AG04450 (cell line): ENCODE measurements around the gene ADGRG6. TPM values are rescaled to one million over a fixed set of nuclear protein-coding genes. Genes with fewer than 3 reads are reported as not detected.

Experiments
- CTCF ChIA-PET: fragments of 300-600, 350-600 bp; formaldehyde crosslinking; extraction: SDS; loops from one replicate; lab custom pipeline; 2022; ENCODE audit warnings: antibody characterized with exemption, inconsistent platforms; lab: Charles Lee
- POLR2A ChIA-PET: fragments of 350-600 bp; formaldehyde crosslinking; extraction: SDS; loops from one replicate; lab custom pipeline; 2021; ENCODE audit warnings: antibody characterized with exemption, inconsistent platforms; lab: Yijun Ruan, JAX
- DNase-seq: peaks from one replicate; pipeline ENCODE4 v3.0.0-alpha.2; 2011; ENCODE audit warnings: low read depth, low spot score
- H3K27ac ChIP-seq: one replicate; pipeline ENCODE4 v1.5.1; 2012; ENCODE audit warnings: low read depth, low read length, control low read depth
- H3K27me3 ChIP-seq: one replicate; pipeline ENCODE4 v1.6.0; 2012; ENCODE audit warnings: low read length; ENCODE audit not compliant: control insufficient read depth, insufficient read depth
- H3K4me3 ChIP-seq: 2 replicates; pipeline ENCODE4 v1.5.1; 2011; ENCODE audit warnings: mild to moderate bottlenecking, low read depth, low read length, control low read depth
- H3K9me3 ChIP-seq: 2 replicates; pipeline ENCODE4 v1.5.1; 2012; ENCODE audit warnings: low read length; ENCODE audit not compliant: control insufficient read depth, insufficient read depth
- polyA plus RNA-seq: library from polyadenylated mRNA; depleted of rRNA; stranded (reverse); fragments of >200 nt; gene quantifications from 2 replicates; pipeline ENCODE4 v1.2.3, GENCODE V29; 2011
- TF ChIP-seq, protein P1 (sequence below): IDR thresholded peaks from 2 replicates; pipeline ENCODE4 v1.5.1; 2011; ENCODE audit warnings: low read depth, low read length, control low read depth, inconsistent platforms

ADGRG6 gene
- polyA plus RNA-seq, 1 experiment, result 16.2 TPM

DNA sequence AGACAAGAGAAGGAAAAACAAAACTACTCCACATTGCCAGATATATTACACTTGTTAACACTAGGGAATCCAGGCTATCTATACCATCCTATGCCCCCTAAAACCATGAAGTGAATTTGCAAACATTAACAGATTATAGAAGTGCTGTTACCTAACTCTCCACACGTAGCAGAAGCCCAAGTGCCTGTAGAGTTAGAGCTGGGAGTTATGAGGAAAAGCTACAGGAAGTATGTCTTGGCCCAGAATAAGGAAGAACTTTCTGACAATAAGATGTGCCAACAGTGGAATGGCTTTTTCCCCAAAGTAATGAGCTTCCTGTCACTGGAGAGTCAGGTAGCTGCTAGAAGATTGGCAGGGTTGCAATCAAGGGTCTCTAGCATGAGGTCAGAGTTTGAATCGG lies 32.5 kb downstream of the ADGRG6 start:
- CTCF ChIA-PET, result interaction anchor here (0.6 kb wide), 1 partner anchor 32 kb away, joined by 9 read pairs; no protein-coding TSS in a partner anchor
- TF ChIP-seq, protein P1, sequence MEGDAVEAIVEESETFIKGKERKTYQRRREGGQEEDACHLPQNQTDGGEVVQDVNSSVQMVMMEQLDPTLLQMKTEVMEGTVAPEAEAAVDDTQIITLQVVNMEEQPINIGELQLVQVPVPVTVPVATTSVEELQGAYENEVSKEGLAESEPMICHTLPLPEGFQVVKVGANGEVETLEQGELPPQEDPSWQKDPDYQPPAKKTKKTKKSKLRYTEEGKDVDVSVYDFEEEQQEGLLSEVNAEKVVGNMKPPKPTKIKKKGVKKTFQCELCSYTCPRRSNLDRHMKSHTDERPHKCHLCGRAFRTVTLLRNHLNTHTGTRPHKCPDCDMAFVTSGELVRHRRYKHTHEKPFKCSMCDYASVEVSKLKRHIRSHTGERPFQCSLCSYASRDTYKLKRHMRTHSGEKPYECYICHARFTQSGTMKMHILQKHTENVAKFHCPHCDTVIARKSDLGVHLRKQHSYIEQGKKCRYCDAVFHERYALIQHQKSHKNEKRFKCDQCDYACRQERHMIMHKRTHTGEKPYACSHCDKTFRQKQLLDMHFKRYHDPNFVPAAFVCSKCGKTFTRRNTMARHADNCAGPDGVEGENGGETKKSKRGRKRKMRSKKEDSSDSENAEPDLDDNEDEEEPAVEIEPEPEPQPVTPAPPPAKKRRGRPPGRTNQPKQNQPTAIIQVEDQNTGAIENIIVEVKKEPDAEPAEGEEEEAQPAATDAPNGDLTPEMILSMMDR, result no peak
- DNase-seq, result no peak
- H3K27me3 ChIP-seq, result no peaks in the 10 kb centered on the region
- POLR2A ChIA-PET, result no interaction called here
- H3K27ac ChIP-seq, result no peak overlapping the region
- no peaks in the 10 kb centered on the region for H3K9me3 ChIP-seq
- no peak overlapping the region for H3K4me3 ChIP-seq

DNA sequence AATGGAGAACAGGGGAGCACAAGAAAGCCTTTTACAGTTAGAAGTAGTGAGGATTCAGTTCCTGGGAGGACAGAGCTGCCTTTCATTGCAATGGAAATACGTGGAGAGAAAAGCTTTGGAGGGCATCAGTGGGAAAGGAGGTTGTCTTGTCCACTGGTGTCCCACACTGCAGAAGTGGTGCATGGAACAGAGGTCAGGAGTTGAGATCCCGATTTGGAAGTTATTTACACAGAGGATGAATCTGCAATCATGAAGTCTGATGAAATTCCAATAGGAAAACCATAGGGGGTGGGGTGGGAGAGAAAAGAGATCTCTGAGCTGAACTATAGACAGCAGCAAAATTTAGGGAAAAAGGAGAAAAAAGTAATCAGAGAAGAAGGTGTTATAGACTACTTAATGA lies 33.6 kb downstream of the ADGRG6 start:
- Histone ChIP-seq H3K4me3 (no peak overlapping the region), H3K27ac (no peak overlapping the region), H3K9me3 (no peaks in the 10 kb centered on the region), H3K27me3 (no peaks in the 10 kb centered on the region)
- ChIA-PET CTCF (no interaction called here), POLR2A (no interaction called here)
- TF ChIP-seq, protein P1, result no peak
- DNase-seq, result no peak

DNA sequence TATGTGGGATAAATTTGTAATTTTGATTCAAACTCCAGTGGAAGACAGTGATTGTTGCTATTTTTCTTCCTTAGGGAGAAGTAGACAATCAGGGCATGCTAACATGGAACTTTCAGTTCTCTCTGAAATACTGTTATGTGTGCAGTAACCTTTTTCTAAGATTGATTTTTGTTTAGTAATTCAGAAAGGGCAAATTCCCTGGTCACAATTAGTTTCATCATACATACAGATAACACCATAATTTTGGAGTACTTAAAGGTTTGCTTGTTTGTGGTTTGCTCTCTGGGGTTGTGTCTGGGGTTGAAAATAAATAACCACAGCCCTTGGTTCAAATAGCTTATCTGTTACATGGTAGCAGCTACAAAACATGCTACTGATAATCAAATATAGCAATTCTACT lies 34.4 kb downstream of the ADGRG6 start:
- POLR2A ChIA-PET, result no interaction called here
- no peak for DNase-seq
- no peak overlapping the region for H3K27ac ChIP-seq

DNA sequence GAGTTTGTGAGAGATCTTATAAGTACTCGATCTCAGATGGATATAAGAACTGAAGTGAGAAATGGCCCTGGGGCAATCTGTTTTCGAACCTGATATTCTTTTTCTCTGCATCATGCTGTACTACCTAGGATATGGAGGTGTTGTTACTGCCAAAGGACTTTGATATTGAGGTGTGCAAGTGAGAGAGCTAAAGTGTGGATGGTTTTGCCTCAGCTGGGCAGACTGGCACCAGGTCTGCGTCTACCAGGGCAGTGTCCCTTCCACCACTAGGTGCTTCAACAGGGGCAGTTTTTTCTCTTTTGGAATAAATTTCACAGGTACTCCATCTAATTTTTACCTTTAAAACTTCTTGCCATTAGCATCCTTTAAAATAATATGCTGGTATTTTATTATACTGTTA lies 35.0 kb downstream of the ADGRG6 start:
- DNase-seq, result no peak
- CTCF ChIA-PET, result no interaction called here
- H3K27me3 ChIP-seq, result no peaks in the 10 kb centered on the region
- no peak overlapping the region for H3K4me3 ChIP-seq
- TF ChIP-seq, protein P1, result no peak
- POLR2A ChIA-PET, result no interaction called here
- no peaks in the 10 kb centered on the region for H3K9me3 ChIP-seq
- H3K27ac ChIP-seq, result no peak overlapping the region

More for the DNA sequence above, 34.4 kb downstream of the ADGRG6 start:
- TF ChIP-seq, protein P1, result no peak
- CTCF ChIA-PET, result no interaction called here
- no peaks in the 10 kb centered on the region for H3K27me3 ChIP-seq
- H3K9me3 ChIP-seq, result no peaks in the 10 kb centered on the region
- no peak overlapping the region for H3K4me3 ChIP-seq

DNA sequence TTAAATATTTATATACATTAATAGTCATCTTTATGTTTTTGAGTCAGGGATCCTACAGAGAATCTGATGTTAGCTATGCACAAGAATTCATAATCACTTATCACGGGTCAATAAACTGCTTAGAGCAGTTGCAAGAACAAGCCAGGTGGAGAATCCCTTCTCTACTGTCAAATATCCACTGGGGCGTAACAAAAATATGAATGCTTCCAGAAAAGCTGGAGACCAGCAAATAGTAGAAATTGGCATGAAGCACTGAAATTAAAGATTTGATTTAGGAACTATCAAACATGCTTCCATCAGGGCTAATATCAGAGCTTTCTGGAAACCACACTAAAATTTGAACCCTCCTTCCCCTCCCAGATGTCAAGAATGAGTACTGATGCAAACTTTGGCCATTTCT lies 37.3 kb downstream of the ADGRG6 start:
- no peaks in the 10 kb centered on the region for H3K9me3 ChIP-seq
- no peak for DNase-seq
- POLR2A ChIA-PET, result no interaction called here
- CTCF ChIA-PET, result interaction anchor here (1.0 kb wide), 1 partner anchor 131 kb away, joined by 4 read pairs; no protein-coding TSS in a partner anchor
- no peaks in the 10 kb centered on the region for H3K27me3 ChIP-seq
- H3K4me3 ChIP-seq, result no peak overlapping the region
- TF ChIP-seq, protein P1, result no peak
- H3K27ac ChIP-seq, result no peak overlapping the region
